Activated B cell treated with CpG ODN at 0.5 μM for 24 hours (primary cell): ENCODE measurements around the gene SPATS2. TPM values are rescaled to one million over a fixed set of nuclear protein-coding genes. Genes with fewer than 3 reads are reported as not detected.

Source experiments
- ATAC-seq: fragments of 200-7000 bp; cut with Tn5 transposase; one replicate; pipeline ENCODE4 v1.10.0; 2021; ENCODE audit warnings: low read depth, mild to moderate bottlenecking, moderate library complexity
- CTCF ChIA-PET: fragments of 350-600 bp; sonication (Branson Sonifier 250); formaldehyde crosslinking; loops from one replicate; lab custom pipeline; 2021; ENCODE audit warnings: antibody characterized with exemption; lab: Charles Lee
- POLR2A ChIA-PET: fragments of 350-600 bp; sonication (Branson Sonifier 250); formaldehyde crosslinking; loops from one replicate; lab custom pipeline; 2021; ENCODE audit warnings: antibody characterized with exemption; lab: Charles Lee
- DNase-seq: peaks from one replicate; pipeline ENCODE4 v3.0.0; 2022
- H3K27ac Mint-ChIP-seq: one replicate; pipeline ENCODE4 v1.8.0; 2020; ENCODE audit warnings: mixed read lengths
- H3K27me3 Mint-ChIP-seq: one replicate; pipeline ENCODE4 v1.8.0; 2021; ENCODE audit warnings: mixed read lengths
- H3K36me3 Mint-ChIP-seq: one replicate; pipeline ENCODE4 v1.8.0; 2021; ENCODE audit warnings: low read depth, mixed read lengths
- H3K4me1 Mint-ChIP-seq: one replicate; pipeline ENCODE4 v1.8.0; 2021; ENCODE audit warnings: mixed read lengths
- H3K4me3 Mint-ChIP-seq: one replicate; pipeline ENCODE4 v1.8.0; 2020; ENCODE audit warnings: mild to moderate bottlenecking, mixed read lengths
- H3K9me3 Mint-ChIP-seq: one replicate; pipeline ENCODE4 v1.8.0; 2020; ENCODE audit warnings: mixed read lengths
- intact Hi-C: fragments of 100-400 bp; cut with micrococcal nuclease; formaldehyde crosslinking; loops from one replicate; pipeline ENCODE4 v1.15.1; 2024
- total RNA-seq: library from RNA; stranded (reverse); gene quantifications from 2 replicates; pipeline ENCODE4 v1.2.3, GENCODE V29; 2022
- TF ChIP-seq, protein P1 (sequence below): fragments of 200-600 bp; IDR thresholded peaks from one replicate; pipeline ENCODE4 v1.8.0; 2022; ENCODE audit warnings: antibody characterized with exemption, mild to moderate bottlenecking

Gene SPATS2
- total RNA-seq, 1 donor from 2014 or later = 18.9 TPM

DNA sequence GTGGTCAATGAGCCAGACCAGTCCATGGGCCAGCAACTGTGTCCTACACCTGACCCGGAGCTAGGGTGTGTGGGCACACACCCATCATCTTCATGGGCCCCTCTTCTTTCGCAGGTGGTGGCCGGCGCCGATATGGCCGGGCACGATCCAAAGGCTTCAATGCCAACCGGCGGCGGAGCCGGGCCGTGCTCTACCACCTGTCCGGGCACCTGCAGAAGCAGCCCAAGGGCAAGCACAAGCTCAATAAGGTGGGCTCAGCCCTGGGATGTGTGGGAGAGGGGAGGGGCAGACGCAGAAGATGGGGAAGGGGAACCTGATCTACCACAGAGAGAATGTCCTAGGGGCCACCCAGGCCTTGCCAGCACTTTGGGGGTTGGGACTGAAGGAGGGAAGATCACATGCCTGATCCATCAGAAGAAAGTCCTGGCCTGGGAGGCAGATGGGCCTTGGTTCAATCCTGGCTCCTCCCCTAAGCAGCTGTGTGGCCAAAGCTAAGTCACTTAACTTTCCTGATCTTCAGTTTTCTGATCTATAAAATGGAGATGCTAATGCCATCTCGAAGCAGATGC lies 175.4 kb downstream of the SPATS2 start:
- ChIA-PET CTCF (no interaction called here), POLR2A (no interaction called here)
- peaks cover 32% of the 10 kb centered on the region for H3K27me3 Mint-ChIP-seq

DNA sequence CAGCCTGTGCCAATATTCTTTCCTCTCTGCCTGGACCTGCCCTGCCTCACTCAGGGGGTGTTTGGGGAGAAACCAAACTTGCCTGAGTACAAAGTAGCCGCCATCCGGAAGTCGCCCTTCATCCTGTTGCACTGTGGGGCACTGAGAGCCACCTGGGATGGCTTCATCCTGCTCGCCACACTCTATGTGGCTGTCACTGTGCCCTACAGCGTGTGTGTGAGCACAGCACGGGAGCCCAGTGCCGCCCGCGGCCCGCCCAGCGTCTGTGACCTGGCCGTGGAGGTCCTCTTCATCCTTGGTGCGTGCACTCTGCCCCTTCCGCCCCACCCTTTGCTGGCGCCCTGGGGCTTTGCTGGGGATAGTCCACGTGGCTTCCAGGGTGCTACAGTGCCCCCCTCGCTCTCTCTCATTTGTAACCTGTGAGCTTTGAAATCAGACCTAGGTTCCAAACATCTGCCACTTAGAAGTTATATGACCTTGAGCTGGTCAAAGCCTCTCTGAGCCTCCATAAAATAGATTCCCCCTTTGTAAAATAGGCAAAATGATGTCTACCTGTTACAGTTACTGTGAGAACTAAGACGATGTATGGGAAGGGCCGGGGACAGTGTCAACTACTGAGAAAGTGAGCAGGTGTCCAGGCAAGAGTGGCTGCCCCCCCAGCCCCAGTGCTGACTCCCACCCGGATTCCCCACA lies 176.1 kb downstream of the SPATS2 start:
- no peak for ATAC-seq
- TF ChIP-seq, protein P1, sequence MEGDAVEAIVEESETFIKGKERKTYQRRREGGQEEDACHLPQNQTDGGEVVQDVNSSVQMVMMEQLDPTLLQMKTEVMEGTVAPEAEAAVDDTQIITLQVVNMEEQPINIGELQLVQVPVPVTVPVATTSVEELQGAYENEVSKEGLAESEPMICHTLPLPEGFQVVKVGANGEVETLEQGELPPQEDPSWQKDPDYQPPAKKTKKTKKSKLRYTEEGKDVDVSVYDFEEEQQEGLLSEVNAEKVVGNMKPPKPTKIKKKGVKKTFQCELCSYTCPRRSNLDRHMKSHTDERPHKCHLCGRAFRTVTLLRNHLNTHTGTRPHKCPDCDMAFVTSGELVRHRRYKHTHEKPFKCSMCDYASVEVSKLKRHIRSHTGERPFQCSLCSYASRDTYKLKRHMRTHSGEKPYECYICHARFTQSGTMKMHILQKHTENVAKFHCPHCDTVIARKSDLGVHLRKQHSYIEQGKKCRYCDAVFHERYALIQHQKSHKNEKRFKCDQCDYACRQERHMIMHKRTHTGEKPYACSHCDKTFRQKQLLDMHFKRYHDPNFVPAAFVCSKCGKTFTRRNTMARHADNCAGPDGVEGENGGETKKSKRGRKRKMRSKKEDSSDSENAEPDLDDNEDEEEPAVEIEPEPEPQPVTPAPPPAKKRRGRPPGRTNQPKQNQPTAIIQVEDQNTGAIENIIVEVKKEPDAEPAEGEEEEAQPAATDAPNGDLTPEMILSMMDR = no peak
- H3K27ac Mint-ChIP-seq = no peak overlapping the region
- H3K9me3 Mint-ChIP-seq = no peaks in the 10 kb centered on the region
- H3K36me3 Mint-ChIP-seq = no peaks in the 10 kb centered on the region
- no peak for DNase-seq
- CTCF ChIA-PET = no interaction called here
- H3K27me3 Mint-ChIP-seq = peaks cover 36% of the 10 kb centered on the region
- H3K4me1 Mint-ChIP-seq = peaks cover 29% of the 10 kb centered on the region
- intact Hi-C loops = no loop called here
- no peak overlapping the region for H3K4me3 Mint-ChIP-seq
- POLR2A ChIA-PET = no interaction called here

More for the DNA sequence above, 175.4 kb downstream of the SPATS2 start:
- Mint-ChIP-seq H3K36me3 (no peaks in the 10 kb centered on the region), H3K9me3 (no peaks in the 10 kb centered on the region), H3K27ac (no peak overlapping the region), H3K4me3 (no peak overlapping the region), H3K4me1 (peaks cover 28% of the 10 kb centered on the region)
- no peak for DNase-seq
- intact Hi-C loops = no loop called here
- no peak for ATAC-seq
- TF ChIP-seq, protein P1 = no peak

- Mint-ChIP-seq H3K36me3 (no peaks in the 10 kb centered on the region), H3K4me3 (no peak overlapping the region), H3K9me3 (no peaks in the 10 kb centered on the region), H3K4me1 (peaks cover 33% of the 10 kb centered on the region), H3K27me3 (peaks cover 41% of the 10 kb centered on the region), H3K27ac (no peak overlapping the region)
- intact Hi-C loops = no loop called here
- TF ChIP-seq, protein P1 = no peak
- no peak for ATAC-seq
- DNase-seq = no peak
- POLR2A ChIA-PET = no interaction called here
- CTCF ChIA-PET = no interaction called here
These were observed 176.9 kb downstream of the SPATS2 start for GRCh38 chr12:49543914-49544815.

DNA sequence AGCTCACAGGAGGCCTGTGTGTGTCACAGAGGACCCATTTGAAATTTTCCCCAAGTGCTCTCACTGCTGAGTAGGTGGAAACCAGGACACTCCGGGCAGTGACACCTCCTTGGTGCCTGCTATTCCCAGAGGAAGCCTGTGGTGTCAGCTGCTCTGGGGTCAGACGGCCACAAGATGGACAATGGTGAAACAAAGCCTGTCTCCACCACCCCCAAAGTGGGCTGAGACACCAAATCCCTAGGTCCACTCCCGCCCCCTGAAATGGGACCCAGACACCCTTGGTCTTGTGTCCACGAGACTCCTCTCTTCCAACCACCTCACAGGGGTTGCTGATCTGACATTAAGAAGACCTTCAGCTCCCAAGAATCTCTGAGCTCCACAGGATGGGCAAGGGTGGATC lies 178.6 kb downstream of the SPATS2 start:
- DNase-seq (no peak), ATAC-seq (no peak)
- no peak overlapping the region for H3K27ac Mint-ChIP-seq
- POLR2A ChIA-PET = no interaction called here
- intact Hi-C loops = no loop called here
- no peaks in the 10 kb centered on the region for H3K9me3 Mint-ChIP-seq
- no peaks in the 10 kb centered on the region for H3K36me3 Mint-ChIP-seq
- H3K4me1 Mint-ChIP-seq = peaks cover 21% of the 10 kb centered on the region
- H3K27me3 Mint-ChIP-seq = peaks cover 38% of the 10 kb centered on the region
- H3K4me3 Mint-ChIP-seq = no peak overlapping the region
- TF ChIP-seq, protein P1 = no peak
- CTCF ChIA-PET = no interaction called here

DNA sequence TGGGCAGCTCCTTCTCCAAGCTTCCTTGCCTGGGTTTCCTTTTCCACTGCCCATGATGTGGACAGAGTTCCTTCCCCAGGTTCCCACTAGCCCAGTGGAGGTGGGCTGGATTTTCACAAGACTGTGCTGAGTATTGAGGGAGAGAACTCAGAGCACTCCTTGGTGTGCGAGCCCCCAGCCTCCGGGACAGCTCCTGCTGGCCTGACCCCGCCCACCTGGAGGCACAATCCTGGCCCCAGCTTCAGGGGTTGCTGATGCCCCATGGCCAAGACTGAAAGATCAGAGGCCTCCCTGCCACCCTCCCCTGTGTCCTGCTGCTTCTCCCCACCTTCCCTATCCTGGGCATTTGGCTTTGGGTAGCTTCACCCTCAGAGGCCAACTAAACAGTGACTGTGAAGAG lies 179.2 kb downstream of the SPATS2 start:
- no peaks in the 10 kb centered on the region for H3K36me3 Mint-ChIP-seq
- no peak overlapping the region for H3K27ac Mint-ChIP-seq
- no peaks in the 10 kb centered on the region for H3K9me3 Mint-ChIP-seq
- intact Hi-C loops = no loop called here
- no peak for ATAC-seq
- DNase-seq = no peak
- TF ChIP-seq, protein P1 = no peak
- H3K4me3 Mint-ChIP-seq = no peak overlapping the region
- H3K4me1 Mint-ChIP-seq = peaks cover 14% of the 10 kb centered on the region
- ChIA-PET POLR2A (interaction anchor here (0.6 kb wide), 1 partner anchor 111 kb away, joined by 5 read pairs; no protein-coding TSS in a partner anchor), CTCF (no interaction called here)
- peaks cover 38% of the 10 kb centered on the region for H3K27me3 Mint-ChIP-seq
